Measurements from ENCODE around the gene MXD1.
"Not testable (repeated sequence)": the region's sequence is repeated elsewhere in the genome, so short reads cannot be mapped to it uniquely, and the experiment has no call there.

MXD1 gene

GRCh38 chr2:69933839-69934613, 19.1 kb downstream of the MXD1 start:
- FAIRE-seq, result no peak

GRCh38 chr2:69934614-69934908, 19.7 kb downstream of the MXD1 start:
- no peak for FAIRE-seq

GRCh38 chr2:69935011-69935410, 20.1 kb downstream of the MXD1 start:
- no peak for FAIRE-seq

- FAIRE-seq, result no peak
These were observed 22.0 kb downstream of the MXD1 start for GRCh38 chr2:69936906-69937305.

GRCh38 chr2:69937968-69938367, 23.1 kb downstream of the MXD1 start:
- no peak for FAIRE-seq

- FAIRE-seq, result no peak
These were observed 24.8 kb downstream of the MXD1 start for GRCh38 chr2:69939722-69940121.

- FAIRE-seq, result no peak
These were observed 25.8 kb downstream of the MXD1 start for GRCh38 chr2:69940691-69941090.

GRCh38 chr2:69943000-69943842, 28.3 kb downstream of the MXD1 start:
- no peak for FAIRE-seq

GRCh38 chr2:69943843-69944525, 29.1 kb downstream of the MXD1 start:
- no peak for FAIRE-seq

- FAIRE-seq, result no peak
These were observed 29.8 kb downstream of the MXD1 start for GRCh38 chr2:69944756-69945155.

- FAIRE-seq, result no peak
These were observed 30.5 kb downstream of the MXD1 start for GRCh38 chr2:69945441-69945840.

- FAIRE-seq, result no peak
These were observed 31.0 kb downstream of the MXD1 start for GRCh38 chr2:69945941-69946340.

GRCh38 chr2:69946351-69947324, 31.7 kb downstream of the MXD1 start:
- no peak for FAIRE-seq

- FAIRE-seq, result no peak
These were observed 32.5 kb downstream of the MXD1 start for GRCh38 chr2:69947325-69947931.

GRCh38 chr2:69948032-69948962, 33.4 kb downstream of the MXD1 start:
- FAIRE-seq, result no peak

- no peak for FAIRE-seq
These were observed 34.2 kb downstream of the MXD1 start for GRCh38 chr2:69948963-69949645.

- FAIRE-seq, result no peak
These were observed 35.3 kb downstream of the MXD1 start for GRCh38 chr2:69950241-69950640.

- not testable (repeated sequence) for FAIRE-seq
These were observed 35.8 kb downstream of the MXD1 start for GRCh38 chr2:69950671-69951070.

- no peak for FAIRE-seq
These were observed 37.6 kb downstream of the MXD1 start for GRCh38 chr2:69952336-69953115.

Data from TTC549 (cell line).